ENCODE data around the gene SLC6A19. TPM values are rescaled to one million over a fixed set of nuclear protein-coding genes. Genes with fewer than 3 reads are reported as not detected.
"Not testable (repeated sequence)": the region's sequence is repeated elsewhere in the genome, so short reads cannot be mapped to it uniquely, and the experiment has no call there.

Gene SLC6A19
- total RNA-seq, 1 experiment from 2014 or later = not detected

DNA sequence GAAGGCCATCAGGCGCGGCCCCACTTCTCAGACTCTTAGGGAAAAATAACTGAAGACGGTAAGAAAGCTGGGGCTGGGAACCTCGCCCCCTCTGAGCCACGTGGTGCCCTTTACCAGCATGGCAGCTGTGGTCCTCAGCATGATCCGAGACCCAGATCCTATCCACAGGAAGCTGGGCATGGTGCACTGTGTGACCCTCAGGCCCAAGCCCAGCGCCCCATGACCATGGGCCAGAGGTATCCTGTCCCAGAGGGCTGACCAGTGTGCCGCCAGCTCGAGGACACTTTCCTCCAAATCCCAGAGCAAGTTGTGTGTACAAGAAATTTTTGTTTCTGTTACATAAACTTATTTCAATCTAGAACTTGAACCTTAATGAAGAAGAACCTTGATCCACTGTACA, 65.4 kb downstream of the SLC6A19 start:
- H3K9me3 ChIP-seq (replicated peaks) = no peaks in the 10 kb centered on the region

DNA sequence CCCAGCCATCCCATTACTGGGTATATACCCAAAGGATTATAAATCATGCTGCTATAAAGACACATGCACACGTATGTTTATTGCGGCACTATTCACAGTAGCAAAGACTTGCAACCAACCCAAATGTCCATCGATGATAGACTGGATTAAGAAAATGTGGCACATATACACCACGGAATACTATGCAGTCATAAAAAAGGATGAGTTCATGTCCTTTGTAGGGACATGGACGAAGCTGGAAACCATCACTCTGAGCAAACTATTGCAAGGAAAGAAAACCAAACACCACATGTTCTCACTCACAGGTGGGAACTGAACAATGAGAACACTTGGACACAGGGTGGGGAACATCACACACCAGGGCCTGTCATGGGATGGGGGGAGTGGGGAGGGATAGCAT, 66.1 kb downstream of the SLC6A19 start:
- H3K9me3 ChIP-seq (replicated peaks); H3K4me3 ChIP-seq; H3K36me3 ChIP-seq; H3K4me1 ChIP-seq; DNase-seq; H3K27ac ChIP-seq; H3K27me3 ChIP-seq: not testable (repeated sequence)

More for the DNA sequence above, 65.4 kb downstream of the SLC6A19 start:
- Histone ChIP-seq H3K4me3 (no peak overlapping the region), H3K36me3 (no peaks in the 10 kb centered on the region), H3K27ac (no peak overlapping the region), H3K27me3 (no peaks in the 10 kb centered on the region), H3K4me1 (no peaks in the 10 kb centered on the region)
- DNase-seq = no peak

DNA sequence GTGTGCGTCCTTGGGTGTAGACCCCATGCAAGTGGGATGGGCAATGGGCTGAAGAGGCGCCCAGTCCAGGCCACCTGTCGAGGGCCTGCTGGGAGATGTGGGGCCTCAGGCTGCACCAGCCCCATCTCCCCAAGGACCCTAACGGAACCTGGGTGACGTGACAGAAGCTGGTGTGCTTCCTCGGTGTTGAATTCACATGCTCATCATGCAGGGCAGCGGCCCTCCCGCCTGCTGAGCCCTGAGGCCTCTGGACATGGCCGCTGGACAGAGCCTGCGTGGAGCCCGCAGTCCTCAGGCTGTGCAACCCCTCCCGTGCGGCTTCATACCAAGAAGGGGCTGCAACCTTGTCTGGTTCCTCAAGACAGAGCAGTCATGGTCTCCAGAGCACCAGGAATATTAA, 66.7 kb downstream of the SLC6A19 start:
- Histone ChIP-seq H3K9me3 (replicated peaks) (no peaks in the 10 kb centered on the region), H3K27me3 (no peaks in the 10 kb centered on the region), H3K36me3 (no peaks in the 10 kb centered on the region), H3K4me1 (no peaks in the 10 kb centered on the region), H3K27ac (no peak overlapping the region), H3K4me3 (no peak overlapping the region)
- no peak for DNase-seq

DNA sequence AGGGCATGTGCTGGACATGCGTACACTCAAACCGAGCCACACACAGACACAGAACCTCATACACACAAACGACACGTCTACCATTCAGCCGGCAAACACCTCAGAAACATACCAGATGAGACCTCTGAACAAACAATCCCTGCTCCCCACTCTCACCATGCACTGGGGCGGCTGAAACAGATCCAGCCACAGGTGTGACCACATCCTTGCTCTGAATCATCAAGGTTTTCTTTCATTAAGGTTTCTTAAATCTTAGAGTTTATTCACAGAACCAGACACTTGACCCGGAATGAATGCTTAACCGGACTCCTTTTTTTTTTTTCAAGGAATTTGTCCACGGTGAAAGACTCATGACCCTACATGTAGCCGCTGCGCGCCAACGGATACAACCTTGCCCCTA, 67.3 kb downstream of the SLC6A19 start:
- Histone ChIP-seq H3K4me1 (no peaks in the 10 kb centered on the region), H3K27me3 (no peaks in the 10 kb centered on the region), H3K36me3 (no peaks in the 10 kb centered on the region), H3K27ac (no peak overlapping the region), H3K4me3 (no peak overlapping the region), H3K9me3 (replicated peaks) (no peaks in the 10 kb centered on the region)
- DNase-seq = no peak

DNA sequence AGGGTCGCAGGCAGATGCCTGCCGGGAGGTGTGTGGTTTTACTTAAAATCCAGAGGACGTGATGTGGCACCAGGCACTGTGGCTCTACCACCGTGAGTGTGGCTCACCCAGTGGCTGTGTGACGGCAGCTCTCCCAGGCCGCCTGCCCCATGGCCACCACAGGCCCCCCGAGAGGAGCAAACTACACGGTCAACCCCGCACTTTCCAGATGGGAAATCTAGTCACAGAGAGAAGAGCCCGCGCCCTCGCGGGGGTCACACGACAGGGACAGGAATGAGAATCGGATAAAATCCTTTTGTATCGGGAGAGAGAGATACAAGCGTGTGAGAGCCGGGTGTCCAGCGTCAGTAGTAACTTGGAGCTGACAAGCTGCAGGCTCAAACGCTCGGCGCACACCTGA, 69.0 kb downstream of the SLC6A19 start:
- no peaks in the 10 kb centered on the region for H3K36me3 ChIP-seq
- no peaks in the 10 kb centered on the region for H3K9me3 ChIP-seq (replicated peaks)
- DNase-seq = no peak
- H3K27me3 ChIP-seq = no peaks in the 10 kb centered on the region
- H3K4me1 ChIP-seq = no peaks in the 10 kb centered on the region
- H3K27ac ChIP-seq = no peak overlapping the region
- no peak overlapping the region for H3K4me3 ChIP-seq

DNA sequence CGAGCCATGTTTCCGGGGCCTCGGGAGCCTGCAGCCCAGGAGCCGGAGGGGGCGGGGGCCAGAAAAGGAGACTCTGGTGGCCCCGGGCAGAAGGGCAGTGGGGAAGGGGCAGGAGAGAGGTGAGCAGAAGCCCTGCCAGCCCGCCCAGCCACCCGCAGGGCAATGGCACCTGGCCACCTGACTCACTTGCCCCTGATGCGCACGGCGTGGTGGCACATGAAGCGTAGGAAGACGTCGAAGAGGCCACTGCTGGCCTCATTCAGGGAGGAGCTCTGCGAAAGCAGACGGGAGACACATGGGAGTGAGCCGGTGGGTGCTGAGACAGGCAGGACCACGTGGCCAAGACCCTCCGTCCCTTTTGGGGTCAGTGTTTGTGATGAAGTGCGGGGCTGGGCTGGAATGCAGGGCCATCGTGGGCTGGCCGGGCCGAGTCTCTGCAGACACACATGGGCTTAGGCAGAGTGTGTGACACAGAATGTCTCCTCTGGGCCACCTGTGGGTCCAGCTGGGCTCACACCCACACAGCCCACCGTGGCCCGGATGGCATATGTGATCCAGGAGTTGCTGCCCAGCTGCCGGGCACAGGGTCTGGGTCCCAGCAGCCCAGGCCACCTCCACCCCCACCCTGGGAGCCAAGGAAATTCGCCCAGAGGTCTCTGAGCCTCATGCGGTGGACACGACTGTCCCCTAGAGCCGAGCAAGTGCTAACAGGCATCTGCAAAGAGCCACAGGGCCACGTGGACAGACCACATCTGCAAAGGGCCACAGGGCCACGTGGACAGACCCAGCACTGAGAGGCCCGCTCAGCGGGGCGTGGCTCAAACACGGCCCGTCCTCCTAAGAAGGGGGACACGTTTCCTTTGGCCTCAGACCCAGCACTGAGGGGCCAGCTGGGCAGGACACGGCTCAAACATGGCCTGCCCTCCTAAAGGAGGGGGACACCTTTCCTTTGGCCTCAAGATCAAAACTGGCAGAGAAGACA, 69.8 kb downstream of the SLC6A19 start:
- no peak for DNase-seq
- H3K9me3 ChIP-seq (replicated peaks) = no peaks in the 10 kb centered on the region
- no peaks in the 10 kb centered on the region for H3K4me1 ChIP-seq
- H3K27me3 ChIP-seq = no peaks in the 10 kb centered on the region
- no peak overlapping the region for H3K27ac ChIP-seq
- H3K36me3 ChIP-seq = no peaks in the 10 kb centered on the region
- H3K4me3 ChIP-seq = no peak overlapping the region

DNA sequence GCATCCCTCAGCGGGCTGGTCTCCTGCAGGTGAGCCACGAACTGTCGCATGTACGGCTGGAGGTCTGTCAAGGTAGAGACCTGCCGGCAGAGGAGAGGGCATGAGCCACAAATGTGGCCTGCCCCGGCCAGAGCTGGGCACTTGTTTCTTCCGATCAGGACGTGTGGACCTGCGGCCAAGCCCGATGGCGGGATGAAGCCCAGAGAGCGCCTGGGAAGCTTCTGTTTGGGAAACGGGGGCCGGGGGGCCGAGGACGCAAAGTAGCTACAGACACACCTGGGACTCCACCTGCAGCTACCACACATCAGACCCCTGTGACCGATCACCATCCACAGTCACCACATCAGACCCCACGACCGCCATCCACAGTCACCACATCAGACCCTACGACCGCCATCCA, 70.8 kb downstream of the SLC6A19 start:
- Histone ChIP-seq H3K4me1 (no peaks in the 10 kb centered on the region), H3K4me3 (no peak overlapping the region), H3K36me3 (no peaks in the 10 kb centered on the region), H3K27ac (no peak overlapping the region), H3K27me3 (no peaks in the 10 kb centered on the region), H3K9me3 (replicated peaks) (no peaks in the 10 kb centered on the region)
- no peak for DNase-seq

DNA sequence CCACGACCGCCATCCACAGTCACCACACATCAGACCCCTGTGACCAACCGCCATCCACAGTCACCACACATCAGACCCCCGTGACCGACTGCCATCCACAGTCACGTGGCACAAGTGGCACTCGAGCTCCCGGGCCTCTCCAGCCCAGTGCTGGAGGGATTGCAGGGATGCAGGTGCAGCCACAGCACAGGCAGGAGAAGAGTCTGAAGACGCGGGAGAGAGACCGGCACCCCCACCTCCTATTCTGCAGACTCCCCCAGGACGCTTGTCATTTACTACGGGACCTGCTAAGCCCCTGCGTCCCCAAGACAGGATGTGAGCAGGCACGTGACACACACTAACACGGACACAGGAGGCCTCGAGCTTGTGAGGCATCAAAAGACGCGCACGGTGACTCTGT, 72.3 kb downstream of the SLC6A19 start:
- Histone ChIP-seq H3K27me3 (no peaks in the 10 kb centered on the region), H3K36me3 (no peaks in the 10 kb centered on the region), H3K9me3 (replicated peaks) (no peaks in the 10 kb centered on the region), H3K4me3 (no peak overlapping the region), H3K4me1 (no peaks in the 10 kb centered on the region), H3K27ac (no peak overlapping the region)
- no peak for DNase-seq

DNA sequence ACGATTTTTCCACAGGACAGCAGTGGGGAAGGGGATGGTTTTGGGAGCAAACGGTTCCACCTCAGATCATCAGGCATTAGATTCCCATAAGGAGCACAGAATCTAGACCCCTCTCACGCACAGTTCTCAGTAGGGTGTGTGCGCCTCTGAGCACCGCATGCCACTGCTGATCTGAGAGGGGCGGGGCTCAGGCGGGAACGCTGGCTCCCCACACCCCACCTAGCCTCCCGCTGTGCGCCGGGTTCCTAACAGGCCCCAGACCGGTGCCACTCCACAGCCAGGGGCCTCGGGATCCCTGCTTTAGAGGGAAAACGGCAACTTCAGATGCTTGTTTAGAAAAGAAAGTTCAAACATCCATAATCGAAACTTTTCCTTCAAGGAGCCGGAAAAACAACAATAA, 73.1 kb downstream of the SLC6A19 start:
- Histone ChIP-seq H3K36me3 (no peaks in the 10 kb centered on the region), H3K27ac (no peak overlapping the region), H3K9me3 (replicated peaks) (no peaks in the 10 kb centered on the region), H3K4me1 (no peaks in the 10 kb centered on the region), H3K4me3 (no peak overlapping the region), H3K27me3 (no peaks in the 10 kb centered on the region)
- DNase-seq = no peak

Other genes with a start within 250 kb of the SLC6A19 start
- gene NKD2, start 192.8 kb upstream of the SLC6A19 start, total RNA-seq (2014; rRNA removed; shearing (Covaris generic)) = not detected in 2 replicates
- 11.5 and 12.0 TPM in 2 replicates for gene SLC12A7, start 89.5 kb upstream of the SLC6A19 start, total RNA-seq (2014; rRNA removed; shearing (Covaris generic))
- not detected in 2 replicates for gene SLC6A18, start 23.8 kb downstream of the SLC6A19 start, total RNA-seq (2014; rRNA removed; shearing (Covaris generic))
- gene TERT, start 93.5 kb downstream of the SLC6A19 start, total RNA-seq (2014; rRNA removed; shearing (Covaris generic)) = not detected in 2 replicates
- gene CLPTM1L, start 143.5 kb downstream of the SLC6A19 start, total RNA-seq (2014; rRNA removed; shearing (Covaris generic)) = 83.2 and 93.4 TPM in 2 replicates
- gene SLC6A3, start 243.8 kb downstream of the SLC6A19 start, total RNA-seq (2014; rRNA removed; shearing (Covaris generic)) = 0.04 and 0.23 TPM in 2 replicates

Measured in SJCRH30 (cell line).